ENCODE data around the gene INTS3. TPM values are rescaled to one million over a fixed set of nuclear protein-coding genes. Genes with fewer than 3 reads are reported as not detected.
A peak's percentile ranks its signal among the peaks of the same experiment; 100 is the strongest.
"Not testable (repeated sequence)": the region's sequence is repeated elsewhere in the genome, so short reads cannot be mapped to it uniquely, and the experiment has no call there.

INTS3 gene
- total RNA-seq, 1 experiment from 2014 or later, result 29.4 TPM

GRCh38 chr1:153780551-153780950 is 52.7 kb downstream of the INTS3 start:
- no peaks in the 10 kb centered on the region for H3K9me3 ChIP-seq
- no peak for DNase-seq
- H3K27me3 ChIP-seq, result no peaks in the 10 kb centered on the region
- H3K4me3 ChIP-seq, result no peak overlapping the region
- 0 out of 2 replicates have a peak, but pooled peaks cover 3% of the 10 kb centered on the region for H3K36me3 ChIP-seq

- not testable (repeated sequence) for H3K36me3 ChIP-seq, DNase-seq, H3K9me3 ChIP-seq, H3K27me3 ChIP-seq
- peak overlapping the region; percentile 79 for H3K4me3 ChIP-seq
These were observed 54.8 kb downstream of the INTS3 start for GRCh38 chr1:153782648-153783047.

- H3K27me3 ChIP-seq, result no peaks in the 10 kb centered on the region
- H3K36me3 ChIP-seq, result 0 out of 2 replicates have a peak, but pooled peaks cover 3% of the 10 kb centered on the region
- peak overlapping the region; percentile 79 for H3K4me3 ChIP-seq
- DNase-seq, result peak; percentile 89
- H3K9me3 ChIP-seq, result no peaks in the 10 kb centered on the region
These were observed 55.7 kb downstream of the INTS3 start for GRCh38 chr1:153783233-153784190.

GRCh38 chr1:153786038-153786790 is 58.4 kb downstream of the INTS3 start:
- Histone ChIP-seq H3K27me3 (no peaks in the 10 kb centered on the region), H3K36me3 (no peaks in the 10 kb centered on the region), H3K9me3 (no peaks in the 10 kb centered on the region), H3K4me3 (no peak overlapping the region)
- no peak for DNase-seq

- DNase-seq, result no peak
- H3K4me3 ChIP-seq, result no peak overlapping the region
- no peaks in the 10 kb centered on the region; the same call in 1 of the 2 replicates for H3K9me3 ChIP-seq
- no peaks in the 10 kb centered on the region for H3K27me3 ChIP-seq
- H3K36me3 ChIP-seq, result no peaks in the 10 kb centered on the region
These were observed 61.7 kb downstream of the INTS3 start for GRCh38 chr1:153789478-153790034.

- H3K27me3 ChIP-seq, result no peaks in the 10 kb centered on the region
- peak overlapping the region; percentile 6; the same call in 1 of the 2 replicates for H3K4me3 ChIP-seq
- H3K9me3 ChIP-seq, result no peaks in the 10 kb centered on the region; the same call in 1 of the 2 replicates
- no peaks in the 10 kb centered on the region for H3K36me3 ChIP-seq
- peak; percentile 72 for DNase-seq
These were observed 62.6 kb downstream of the INTS3 start for GRCh38 chr1:153790313-153790965.

DNA sequence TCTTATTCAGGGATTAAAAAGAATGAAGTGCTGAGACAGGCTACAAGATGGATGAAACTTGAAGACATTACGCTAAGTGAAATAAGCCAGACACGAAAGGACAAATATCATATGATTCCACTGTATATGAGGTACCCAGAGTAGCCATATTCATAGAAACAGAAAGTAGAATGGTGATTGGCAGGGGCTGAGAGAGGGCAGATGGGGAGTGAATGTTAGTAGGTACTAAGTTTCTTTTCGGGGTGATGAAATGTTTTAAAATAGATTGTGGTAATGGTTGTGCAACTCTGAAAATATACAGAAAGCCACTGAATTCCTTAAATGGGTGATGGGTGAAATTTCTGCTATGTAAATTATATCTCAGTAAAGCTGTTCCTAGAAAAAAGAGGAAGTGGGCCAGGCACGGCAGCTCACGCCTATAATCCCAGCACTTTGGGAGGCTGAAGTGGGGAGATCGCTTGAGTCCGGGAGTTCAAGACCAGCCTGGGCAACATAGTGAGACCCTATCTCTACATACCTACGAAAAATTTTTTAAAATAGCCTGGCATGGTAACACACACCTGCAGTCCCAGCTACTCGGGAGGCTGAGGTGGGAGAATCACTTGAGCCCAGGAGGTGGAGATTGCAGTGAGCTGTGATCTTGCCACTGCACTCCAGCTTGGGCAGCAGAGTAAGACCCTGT is 63.3 kb downstream of the INTS3 start:
- H3K27me3 ChIP-seq, result no peaks in the 10 kb centered on the region
- peak; percentile 66 for DNase-seq
- H3K4me3 ChIP-seq, result peak overlapping the region; percentile 8; the same call in 1 of the 2 replicates
- H3K36me3 ChIP-seq, result no peaks in the 10 kb centered on the region
- no peaks in the 10 kb centered on the region; the same call in 1 of the 2 replicates for H3K9me3 ChIP-seq

DNA sequence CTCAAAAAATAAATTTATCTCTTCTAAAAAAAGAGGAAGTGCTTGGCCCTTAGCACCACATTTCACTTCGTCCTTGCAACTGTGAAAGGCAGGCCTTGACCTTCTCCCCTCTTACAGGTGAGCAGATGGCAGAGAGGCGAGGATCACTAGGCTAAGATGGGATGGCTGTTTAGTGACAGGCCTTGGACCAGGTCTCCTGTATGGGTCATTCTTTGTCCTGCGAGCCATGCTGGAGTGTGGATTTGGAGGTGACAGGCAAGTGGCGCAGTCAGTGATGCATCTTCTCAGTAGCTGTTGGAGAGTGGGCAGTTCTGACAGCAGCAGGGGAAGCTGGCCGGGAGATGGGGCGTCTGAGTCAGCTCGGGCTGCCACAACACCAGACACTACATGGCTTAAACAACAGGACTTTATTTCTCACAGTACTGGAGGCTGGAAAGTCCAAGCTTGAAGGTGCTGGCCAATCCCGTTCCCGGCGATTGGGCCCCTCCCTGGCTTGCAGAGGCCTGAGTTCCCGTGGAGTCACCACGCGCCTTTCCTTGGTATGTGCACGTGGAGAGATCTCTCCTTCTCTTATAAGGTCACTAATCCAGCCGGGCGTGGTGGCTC is 63.9 kb downstream of the INTS3 start:
- Histone ChIP-seq H3K27me3 (no peaks in the 10 kb centered on the region), H3K36me3 (no peaks in the 10 kb centered on the region), H3K9me3 (no peaks in the 10 kb centered on the region; the same call in 1 of the 2 replicates), H3K4me3 (peak overlapping the region; percentile 8; the same call in 1 of the 2 replicates)
- peak; percentile 61 for DNase-seq

GRCh38 chr1:153792631-153793041 is 64.8 kb downstream of the INTS3 start:
- no peak for DNase-seq
- Histone ChIP-seq H3K27me3 (no peaks in the 10 kb centered on the region), H3K36me3 (no peaks in the 10 kb centered on the region), H3K9me3 (no peaks in the 10 kb centered on the region; the same call in 1 of the 2 replicates), H3K4me3 (no peak overlapping the region)

DNA sequence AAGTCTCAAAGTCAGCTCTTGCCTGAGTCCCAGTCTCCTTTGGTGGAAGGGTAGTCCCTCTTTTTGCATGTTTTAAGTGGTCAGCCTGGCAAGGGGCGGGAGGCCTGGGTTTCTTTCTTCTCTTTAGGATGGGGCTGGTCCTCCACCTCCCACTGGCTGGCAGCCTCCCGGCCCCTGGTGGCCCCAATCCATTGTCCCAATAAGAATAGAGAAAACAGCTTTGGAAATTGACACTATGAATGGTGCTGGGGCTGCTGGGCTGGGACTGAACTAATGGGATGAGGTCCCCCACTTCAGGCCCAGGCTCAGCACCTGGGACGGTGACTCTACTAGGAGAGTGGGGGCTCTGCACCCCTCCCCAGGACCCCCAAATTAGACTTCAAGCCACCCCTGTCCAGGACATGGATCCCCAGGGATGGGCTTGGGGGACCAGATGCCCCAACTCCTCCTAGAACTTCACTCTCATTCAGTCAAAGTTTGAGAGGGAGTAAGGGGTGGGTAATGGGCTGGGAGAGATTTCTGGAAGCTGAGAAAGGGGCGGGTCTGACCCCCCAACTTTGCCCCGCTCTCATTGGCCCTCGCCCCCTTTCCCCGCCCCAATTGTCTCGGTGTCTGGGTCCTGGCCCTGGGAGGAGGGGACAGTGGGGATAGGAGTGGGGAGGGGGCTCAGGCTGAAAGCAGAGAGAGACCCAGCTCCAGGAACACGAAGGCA is 65.6 kb downstream of the INTS3 start:
- no peaks in the 10 kb centered on the region; the same call in 1 of the 2 replicates for H3K9me3 ChIP-seq

GRCh38 chr1:153793973-153794615 is 66.2 kb downstream of the INTS3 start:
- Histone ChIP-seq H3K9me3 (no peaks in the 10 kb centered on the region; the same call in 1 of the 2 replicates), H3K4me3 (no peak overlapping the region), H3K27me3 (no peaks in the 10 kb centered on the region), H3K36me3 (no peaks in the 10 kb centered on the region)
- DNase-seq, result no peak

More for the DNA sequence above, 65.6 kb downstream of the INTS3 start:
- DNase-seq, result no peak
- Histone ChIP-seq H3K27me3 (no peaks in the 10 kb centered on the region), H3K4me3 (no peak overlapping the region), H3K36me3 (no peaks in the 10 kb centered on the region)

DNA sequence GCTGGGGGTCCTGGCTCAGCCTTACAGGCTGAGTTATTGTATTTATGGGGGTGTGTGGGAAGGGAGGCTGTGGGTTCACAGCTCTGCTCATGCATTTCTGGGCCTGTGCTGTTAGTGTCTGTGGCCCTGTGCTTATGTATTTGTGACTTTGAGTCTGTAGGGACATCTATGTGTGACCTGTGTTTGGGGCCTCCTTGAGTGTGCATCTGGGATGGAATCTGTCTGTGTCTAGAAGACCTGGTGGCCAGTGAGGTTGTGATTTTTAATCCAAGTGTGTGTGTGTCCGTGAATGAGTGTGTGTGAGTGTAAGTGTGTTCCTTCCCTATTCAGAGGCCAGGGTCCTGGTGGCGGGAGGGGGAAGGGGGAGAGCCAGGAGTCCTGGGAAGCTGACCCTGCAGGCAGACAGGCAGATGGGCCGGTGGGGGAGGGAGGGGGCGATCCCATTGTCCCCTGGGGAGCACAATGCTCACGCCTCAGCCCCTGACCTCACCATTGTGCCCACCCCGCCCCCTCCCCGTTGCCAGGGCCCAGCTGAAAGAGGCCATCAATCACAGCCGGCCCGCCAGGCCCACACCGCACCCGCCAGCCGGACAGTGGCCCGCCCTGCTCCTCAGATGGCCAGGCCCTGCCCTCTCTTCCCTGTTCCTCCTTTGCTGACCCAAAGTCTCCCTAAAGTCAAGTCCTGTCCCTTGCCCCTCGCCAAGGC is 66.9 kb downstream of the INTS3 start:
- Histone ChIP-seq H3K27me3 (no peaks in the 10 kb centered on the region), H3K36me3 (no peaks in the 10 kb centered on the region), H3K9me3 (no peaks in the 10 kb centered on the region; the same call in 1 of the 2 replicates), H3K4me3 (no peak overlapping the region)
- no peak for DNase-seq

- Histone ChIP-seq H3K9me3 (no peaks in the 10 kb centered on the region; the same call in 1 of the 2 replicates), H3K36me3 (no peaks in the 10 kb centered on the region), H3K27me3 (no peaks in the 10 kb centered on the region), H3K4me3 (no peak overlapping the region)
- DNase-seq, result no peak
These were observed 67.5 kb downstream of the INTS3 start for GRCh38 chr1:153795330-153795837.

Data from MG63 (cell line).